Activated T-cell treated with anti-CD3 and anti-CD28 coated beads, Interleukin-2, amount 50 U/mL, for 72 hours (primary cell): Measurements from ENCODE around the gene FIBCD1. TPM values are rescaled to one million over a fixed set of nuclear protein-coding genes. Genes with fewer than 3 reads are reported as not detected.

Experiments
- ATAC-seq, 2 donors: fragments of 150-1000 bp; cut with Tn5 transposase; replicated peaks in 1 of 2; 2 replicates each; pipeline ENCODE4 v1.10.0; 2021; ENCODE audit warnings: moderate library complexity in 2 of 2, mild to moderate bottlenecking in 1 of 2
- DNase-seq, 2 donors: peaks; one replicate each; pipeline ENCODE4 v3.0.0; 2021 to 2022; ENCODE audit warnings: mixed read lengths in 1 of 2
- H3K27ac Mint-ChIP-seq: one replicate; pipeline ENCODE4 v1.8.0; 2022; ENCODE audit warnings: mild to moderate bottlenecking, moderate library complexity, mixed read lengths
- H3K27me3 Mint-ChIP-seq: one replicate; pipeline ENCODE4 v1.8.0; 2022; ENCODE audit warnings: low read depth, mixed read lengths
- H3K36me3 Mint-ChIP-seq, 2 donors: one replicate each; pipeline ENCODE4 v1.8.0; 2022; ENCODE audit warnings: mixed read lengths in 2 of 2, mild to moderate bottlenecking in 1 of 2; ENCODE audit not compliant: insufficient read depth in 2 of 2
- H3K4me1 Mint-ChIP-seq: one replicate; pipeline ENCODE4 v1.8.0; 2022; ENCODE audit warnings: low read depth, mixed read lengths
- H3K4me3 Mint-ChIP-seq, 2 donors: one replicate each; pipeline ENCODE4 v1.8.0; 2022; ENCODE audit warnings: mild to moderate bottlenecking in 2 of 2, mixed read lengths in 2 of 2, moderate library complexity in 2 of 2
- H3K9me3 Mint-ChIP-seq, 2 donors: one replicate each; pipeline ENCODE4 v1.8.0; 2022; ENCODE audit warnings: mixed read lengths in 2 of 2
- total RNA-seq, 2 donors: library from RNA; stranded (reverse); gene quantifications; one replicate each; pipeline ENCODE4 v1.2.3, GENCODE V29; 2022

FIBCD1 gene
- total RNA-seq, 2 donors from 2014 or later = not detected

GRCh38 chr9:130905902-130906734 lies 32.9 kb downstream of the FIBCD1 start:
- Mint-ChIP-seq H3K27ac (no peak overlapping the region), H3K36me3 (no peaks in the 10 kb centered on the region), H3K4me1 (peaks cover 4% of the 10 kb centered on the region), H3K9me3 (no peaks in the 10 kb centered on the region), H3K27me3 (no peaks in the 10 kb centered on the region), H3K4me3 (no peak overlapping the region)
- ATAC-seq = no peak
- DNase-seq = no peak

DNA sequence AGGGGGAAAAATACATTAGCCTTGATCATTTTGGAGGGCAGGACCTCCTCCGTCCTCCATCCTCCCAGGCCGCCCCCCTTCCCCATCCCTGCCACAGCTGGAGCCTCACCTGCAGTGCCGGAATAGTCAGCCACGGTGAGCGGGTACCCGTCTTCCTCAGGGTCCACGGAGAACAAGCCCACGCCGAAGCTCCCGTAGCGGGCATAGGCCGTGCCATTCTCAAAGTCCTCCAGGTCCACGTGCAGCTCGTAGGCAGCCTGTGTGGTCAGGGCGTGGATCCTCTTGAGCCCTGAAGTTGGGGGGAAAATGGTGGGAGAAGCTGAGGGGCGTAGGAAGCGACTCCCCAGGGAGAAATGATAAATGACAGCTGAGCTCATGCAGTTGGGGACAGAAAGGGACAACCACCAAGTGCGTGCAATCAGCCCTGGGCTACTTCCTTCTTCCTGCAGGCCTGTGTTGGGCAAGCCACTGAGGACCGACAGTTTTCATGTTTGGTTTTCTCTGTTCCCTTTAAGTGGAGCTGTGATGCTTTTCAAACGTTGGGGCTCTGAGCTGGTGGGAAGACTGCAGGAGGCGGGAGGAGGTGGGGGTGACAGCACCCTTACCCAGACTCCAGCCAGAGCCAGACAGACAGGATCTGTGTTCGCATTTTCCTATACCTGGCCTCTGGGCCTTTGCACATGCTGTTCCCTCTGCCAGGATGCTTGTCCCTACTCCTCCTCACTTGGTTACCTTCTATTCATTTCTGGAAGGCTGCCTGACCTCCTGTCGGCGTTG lies 33.7 kb downstream of the FIBCD1 start:
- no peak for ATAC-seq
- Mint-ChIP-seq H3K4me3 (no peak overlapping the region), H3K4me1 (no peaks in the 10 kb centered on the region), H3K9me3 (no peaks in the 10 kb centered on the region), H3K36me3 (no peaks in the 10 kb centered on the region), H3K27ac (no peak overlapping the region), H3K27me3 (no peaks in the 10 kb centered on the region)
- DNase-seq = no peak

DNA sequence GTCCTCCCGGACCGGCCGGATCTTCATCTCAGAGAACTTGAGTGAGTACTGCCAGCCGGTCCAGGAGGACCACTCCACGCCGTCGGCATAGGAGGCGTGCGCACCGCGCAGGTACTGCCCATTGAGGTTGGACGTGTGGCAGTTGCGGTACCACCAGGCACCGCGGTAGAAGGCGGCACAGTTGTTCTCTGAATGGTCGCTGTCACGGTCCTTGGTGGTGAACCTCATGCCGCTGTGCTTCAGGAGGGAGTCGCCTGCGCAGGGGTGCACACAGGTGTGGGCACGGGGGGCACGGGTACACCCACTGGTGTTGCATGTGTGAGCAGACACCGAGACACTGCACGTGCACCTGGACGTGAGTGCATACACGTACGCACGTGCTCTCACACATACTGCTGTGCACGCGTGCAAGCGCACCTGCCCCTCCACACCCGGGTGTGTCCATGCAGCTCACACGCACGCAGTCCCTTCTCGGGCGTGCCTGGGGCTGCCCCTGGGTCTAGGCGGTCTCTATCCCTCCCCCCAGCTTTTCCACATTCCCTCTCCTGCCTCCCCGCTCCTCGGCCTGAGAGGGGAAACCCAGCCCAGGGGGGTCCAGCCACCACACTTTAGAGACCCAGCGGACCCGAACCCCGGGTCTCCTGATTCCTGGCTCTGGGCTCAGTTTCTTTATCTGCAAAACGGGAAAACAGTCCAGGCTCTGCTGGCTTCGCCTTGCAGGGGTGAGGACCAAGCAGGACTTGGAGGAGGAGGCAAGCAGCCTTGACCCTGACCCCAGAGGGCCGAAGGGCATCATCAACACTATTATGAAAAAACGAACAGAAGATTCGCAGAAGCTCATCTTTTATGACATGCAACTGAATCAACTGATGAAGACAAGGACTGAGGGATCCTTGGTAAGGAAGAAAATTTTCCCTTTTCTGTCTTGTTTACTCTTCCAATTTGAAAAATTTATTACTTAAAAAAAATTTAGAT lies 34.7 kb downstream of the FIBCD1 start:
- no peaks in the 10 kb centered on the region for H3K4me1 Mint-ChIP-seq
- no peaks in the 10 kb centered on the region for H3K36me3 Mint-ChIP-seq
- H3K27ac Mint-ChIP-seq = no peak overlapping the region
- H3K9me3 Mint-ChIP-seq = no peaks in the 10 kb centered on the region
- ATAC-seq (no peak), DNase-seq (no peak)
- H3K4me3 Mint-ChIP-seq = no peak overlapping the region
- H3K27me3 Mint-ChIP-seq = no peaks in the 10 kb centered on the region

DNA sequence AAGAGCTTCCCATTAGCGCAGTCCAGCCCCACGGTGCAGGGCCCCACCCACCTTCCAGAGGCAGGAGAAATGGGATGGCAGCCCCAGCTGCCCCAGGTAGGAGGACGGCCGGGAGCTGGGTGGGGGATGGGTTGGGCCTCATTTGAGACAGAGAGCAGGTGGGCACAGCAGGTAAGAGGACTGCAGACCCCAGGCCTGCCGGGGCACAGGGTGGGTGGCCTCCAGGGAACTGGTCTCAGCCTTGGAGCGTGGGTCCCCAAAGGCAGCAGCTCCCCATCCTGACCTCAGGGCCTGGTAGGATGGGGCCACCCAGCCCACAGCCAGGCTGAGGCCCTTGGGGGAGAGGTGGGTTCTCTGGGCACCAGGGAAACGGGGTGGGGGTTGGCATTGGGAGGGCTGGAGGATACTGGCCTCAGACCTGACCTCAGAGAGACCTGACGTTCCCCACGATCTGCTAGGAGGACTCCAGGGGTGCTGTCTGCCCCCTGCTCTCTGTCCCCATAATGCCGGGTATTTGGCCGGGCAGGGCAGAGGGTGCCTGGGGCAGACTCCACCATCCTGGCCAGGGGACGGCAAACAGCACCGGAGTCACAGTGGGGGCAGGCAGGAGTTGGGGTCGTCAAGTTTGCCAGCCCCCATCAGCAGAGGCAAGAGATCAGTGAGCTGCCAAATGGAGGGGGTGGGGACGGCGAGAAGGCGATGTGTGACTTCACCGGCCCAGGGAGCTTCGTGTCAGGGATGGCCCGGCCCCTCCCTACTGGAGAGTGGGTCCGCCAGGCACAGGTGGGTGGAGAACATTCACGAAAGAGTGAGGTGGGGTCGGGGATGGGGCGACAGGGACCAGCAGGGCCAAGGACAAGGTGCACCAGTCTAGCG lies 35.6 kb downstream of the FIBCD1 start:
- no peaks in the 10 kb centered on the region for H3K4me1 Mint-ChIP-seq
- H3K27ac Mint-ChIP-seq = no peak overlapping the region
- H3K27me3 Mint-ChIP-seq = no peaks in the 10 kb centered on the region
- no peak overlapping the region for H3K4me3 Mint-ChIP-seq
- DNase-seq (no peak), ATAC-seq (peak in 1 of 2 donors; percentile 6)
- H3K36me3 Mint-ChIP-seq = no peaks in the 10 kb centered on the region
- H3K9me3 Mint-ChIP-seq = no peaks in the 10 kb centered on the region

DNA sequence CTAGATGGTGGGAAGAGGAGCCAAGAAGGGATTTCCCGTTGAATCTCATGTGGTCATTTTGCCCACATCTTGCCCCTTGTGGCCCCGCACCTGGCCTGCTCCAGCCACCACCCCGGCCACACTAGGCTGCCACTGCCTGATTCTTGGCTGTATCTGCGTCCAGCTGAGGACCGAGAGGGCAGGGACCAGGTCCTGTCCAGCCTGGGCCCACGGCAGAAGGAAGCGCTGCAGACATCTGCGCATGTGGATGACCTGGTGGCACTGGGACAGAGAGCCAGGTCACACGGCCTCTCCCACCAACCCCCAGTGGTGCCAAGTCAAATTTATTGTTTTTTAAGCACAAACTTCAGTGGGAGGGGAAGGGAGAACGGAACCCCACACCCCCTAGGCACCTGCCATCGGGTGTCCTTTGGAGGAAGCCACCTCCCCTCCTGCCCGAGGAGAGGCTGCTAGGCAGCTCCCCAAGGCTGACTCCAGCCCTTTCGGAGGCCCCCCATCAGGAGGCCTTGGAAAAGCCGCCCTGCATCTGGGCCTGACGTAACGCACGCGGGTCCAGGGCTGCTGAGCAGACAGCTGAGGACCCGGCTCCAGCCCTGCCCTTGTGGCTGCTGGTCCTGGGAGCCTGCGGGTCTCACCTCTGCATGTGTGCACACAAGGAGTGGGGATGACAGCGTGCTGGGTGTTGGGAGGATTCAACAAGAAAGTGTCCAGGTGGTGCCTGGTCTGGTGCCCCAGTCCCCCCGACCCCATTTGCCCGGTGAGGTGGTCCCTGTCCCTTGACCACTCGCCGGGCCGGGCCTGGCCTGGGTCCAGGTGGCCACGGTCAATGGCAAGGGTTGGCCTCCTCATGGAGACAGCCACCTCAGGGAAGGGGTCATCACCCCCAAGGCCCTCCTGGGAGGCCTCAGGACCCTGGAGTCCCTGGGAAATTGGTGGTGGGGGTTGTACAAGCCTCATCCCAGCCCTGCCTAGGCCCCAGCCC lies 36.6 kb downstream of the FIBCD1 start:
- DNase-seq = no peak
- no peak overlapping the region for H3K4me3 Mint-ChIP-seq

DNA sequence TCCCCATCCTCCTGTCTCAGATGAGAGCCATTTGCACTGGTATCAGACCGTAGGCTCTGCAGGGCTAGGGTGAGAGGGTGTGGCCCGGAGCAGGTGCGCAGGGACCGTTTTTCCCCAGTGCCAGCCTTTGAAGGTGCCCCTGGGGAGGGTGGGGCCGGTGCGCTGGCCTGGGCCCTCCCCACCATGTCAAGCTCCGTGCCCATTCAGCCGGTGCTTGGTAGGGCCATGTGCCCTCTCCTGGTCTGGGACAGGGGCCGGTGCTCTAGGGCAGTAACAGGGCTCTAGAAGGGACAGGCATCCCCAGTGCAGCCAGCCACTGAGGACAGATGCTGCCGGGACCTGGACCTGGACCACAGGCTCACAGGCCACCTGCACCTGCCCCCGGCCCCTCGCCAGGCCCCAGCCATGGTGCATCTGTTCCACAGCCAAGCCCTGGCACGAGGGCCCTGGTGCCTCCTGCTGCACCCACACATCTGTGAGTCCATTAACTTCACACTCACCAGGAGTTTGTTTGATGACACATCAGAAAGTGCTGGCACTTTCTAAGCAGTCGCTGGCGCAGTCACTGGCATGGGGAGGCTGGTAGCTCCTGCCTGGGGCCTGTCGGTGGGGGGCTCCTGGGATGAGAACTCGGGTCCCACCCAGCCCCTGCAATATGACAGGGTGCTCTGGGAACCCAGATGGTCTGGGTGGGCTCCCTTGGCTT lies 37.4 kb downstream of the FIBCD1 start:
- no peak for ATAC-seq
- Mint-ChIP-seq H3K4me3 (no peak overlapping the region), H3K27me3 (no peaks in the 10 kb centered on the region), H3K9me3 (no peaks in the 10 kb centered on the region), H3K27ac (no peak overlapping the region), H3K4me1 (no peaks in the 10 kb centered on the region), H3K36me3 (no peaks in the 10 kb centered on the region)
- DNase-seq = no peak

More for the DNA sequence above, 36.6 kb downstream of the FIBCD1 start:
- no peaks in the 10 kb centered on the region for H3K36me3 Mint-ChIP-seq
- no peaks in the 10 kb centered on the region for H3K4me1 Mint-ChIP-seq
- ATAC-seq = no peak
- H3K9me3 Mint-ChIP-seq = no peaks in the 10 kb centered on the region
- no peak overlapping the region for H3K27ac Mint-ChIP-seq
- H3K27me3 Mint-ChIP-seq = no peaks in the 10 kb centered on the region

DNA sequence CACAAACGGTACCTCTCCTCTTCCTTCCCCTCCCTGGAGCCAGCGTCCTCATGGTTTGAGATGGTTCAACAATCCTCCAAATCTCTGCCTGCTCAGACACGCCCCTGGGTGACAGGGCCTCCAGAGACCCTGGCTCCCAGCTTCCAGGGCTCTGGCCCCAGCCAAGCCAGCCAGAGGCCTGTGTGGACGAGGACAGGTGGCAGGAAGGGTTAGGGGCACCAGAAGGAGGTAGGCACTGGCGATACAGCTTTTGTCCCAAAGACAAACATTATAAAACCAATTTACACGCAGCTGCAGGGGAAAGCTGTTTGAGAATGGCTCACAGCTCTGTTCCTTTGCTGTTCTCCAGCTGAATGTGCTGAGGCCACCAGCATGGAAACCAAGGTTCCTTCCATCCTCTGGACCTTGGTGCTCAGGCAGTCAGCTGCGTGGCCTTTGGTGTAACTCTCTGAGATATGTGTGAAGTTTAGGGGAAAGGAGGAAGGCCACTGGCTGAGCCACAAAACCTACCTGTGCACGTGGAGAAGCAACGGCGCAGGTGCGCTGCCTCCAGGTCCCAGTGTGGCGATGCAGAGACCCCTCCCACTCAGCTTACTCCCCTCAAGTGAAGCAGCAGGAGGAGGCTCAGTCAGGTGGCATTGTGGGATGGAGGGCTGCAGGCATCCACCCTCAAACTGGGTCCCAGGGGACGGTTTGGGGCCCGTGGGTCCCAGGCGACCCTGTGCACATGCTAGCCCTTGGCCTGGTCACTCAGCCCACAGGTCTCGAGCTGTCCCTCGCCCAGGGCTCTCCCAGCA lies 38.1 kb downstream of the FIBCD1 start:
- no peaks in the 10 kb centered on the region for H3K9me3 Mint-ChIP-seq
- no peak overlapping the region for H3K4me3 Mint-ChIP-seq
- ATAC-seq (no peak), DNase-seq (no peak)
- H3K27me3 Mint-ChIP-seq = no peaks in the 10 kb centered on the region
- no peak overlapping the region for H3K27ac Mint-ChIP-seq
- H3K4me1 Mint-ChIP-seq = no peaks in the 10 kb centered on the region
- no peaks in the 10 kb centered on the region for H3K36me3 Mint-ChIP-seq

DNA sequence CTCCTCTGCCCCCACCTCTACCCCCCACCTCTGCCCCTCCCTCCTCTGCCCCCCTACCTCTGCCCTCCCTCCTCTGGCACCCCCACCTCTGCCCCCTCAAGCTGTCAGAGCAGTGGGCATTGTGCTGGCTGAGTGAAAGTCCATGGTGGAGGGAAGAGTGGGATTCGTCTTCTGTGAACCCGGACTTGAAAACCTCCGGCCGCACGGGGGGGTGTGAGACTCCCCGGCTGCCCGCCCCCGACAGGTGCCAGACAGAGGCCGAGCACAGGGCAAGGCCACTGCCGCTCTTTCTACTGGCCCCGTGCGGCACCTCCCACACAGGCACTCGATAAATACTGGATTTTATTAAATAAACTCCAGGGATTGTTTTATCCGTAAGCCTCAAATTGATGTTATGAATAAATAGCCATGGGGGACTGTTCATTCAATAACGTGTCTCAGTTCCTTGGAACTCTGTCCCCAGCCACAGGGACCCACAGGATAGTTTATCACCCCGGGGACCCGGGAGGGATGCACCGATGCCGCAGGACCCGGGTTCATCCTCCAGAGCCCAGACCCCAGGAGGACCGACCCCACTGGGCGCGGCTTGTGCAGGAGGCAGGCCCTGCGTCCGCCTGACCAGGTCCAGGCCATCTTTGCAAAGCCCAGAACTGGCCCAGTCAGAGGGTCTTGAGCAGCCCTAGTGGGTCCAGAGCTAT lies 39.8 kb downstream of the FIBCD1 start:
- no peak overlapping the region for H3K27ac Mint-ChIP-seq
- no peak overlapping the region for H3K4me3 Mint-ChIP-seq
- DNase-seq (no peak), ATAC-seq (no peak)
- H3K27me3 Mint-ChIP-seq = no peaks in the 10 kb centered on the region
- no peaks in the 10 kb centered on the region for H3K9me3 Mint-ChIP-seq
- H3K36me3 Mint-ChIP-seq = no peaks in the 10 kb centered on the region
- no peaks in the 10 kb centered on the region for H3K4me1 Mint-ChIP-seq

DNA sequence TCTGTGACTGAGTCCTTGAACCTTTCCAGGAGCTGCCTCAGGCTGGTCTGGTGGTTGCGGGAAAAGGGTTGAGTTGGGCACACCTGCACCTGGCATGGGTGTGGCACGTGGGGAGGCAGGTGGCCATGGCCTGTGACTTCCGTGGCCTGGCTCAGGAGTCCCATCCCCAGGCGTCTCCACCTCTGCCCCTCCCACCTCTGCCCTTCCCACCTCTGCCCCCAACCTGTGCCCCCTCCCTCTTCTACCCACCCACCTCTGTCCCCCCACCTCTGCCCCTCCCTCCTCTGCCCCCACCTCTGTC lies 40.5 kb downstream of the FIBCD1 start:
- DNase-seq = no peak
- Mint-ChIP-seq H3K4me1 (no peaks in the 10 kb centered on the region), H3K27ac (no peak overlapping the region), H3K36me3 (no peaks in the 10 kb centered on the region), H3K27me3 (no peaks in the 10 kb centered on the region), H3K4me3 (no peak overlapping the region), H3K9me3 (no peaks in the 10 kb centered on the region)
- no peak for ATAC-seq

- H3K36me3 Mint-ChIP-seq = no peaks in the 10 kb centered on the region
- H3K27me3 Mint-ChIP-seq = no peaks in the 10 kb centered on the region
- H3K4me3 Mint-ChIP-seq = no peak overlapping the region
- no peak overlapping the region for H3K27ac Mint-ChIP-seq
- H3K4me1 Mint-ChIP-seq = no peaks in the 10 kb centered on the region
- DNase-seq (no peak), ATAC-seq (no peak)
- H3K9me3 Mint-ChIP-seq = no peaks in the 10 kb centered on the region
Observed at GRCh38 chr9:130897848-130898551, 41.0 kb downstream of the FIBCD1 start.
